Islet precursor cell (in vitro differentiated cells): ENCODE measurements around the gene TTC8.
"Not testable (repeated sequence)": the region's sequence is repeated elsewhere in the genome, so short reads cannot be mapped to it uniquely, and the experiment has no call there.

Source experiments
- DNase-seq: peaks from one replicate; pipeline ENCODE4 v3.0.0-alpha.2; 2018

The TTC8 gene

GRCh38 chr14:88825503-88825902 lies 1.1 kb downstream of the TTC8 start:
- no peak for DNase-seq

GRCh38 chr14:88829188-88829587 lies 4.7 kb downstream of the TTC8 start:
- DNase-seq: no peak

DNA sequence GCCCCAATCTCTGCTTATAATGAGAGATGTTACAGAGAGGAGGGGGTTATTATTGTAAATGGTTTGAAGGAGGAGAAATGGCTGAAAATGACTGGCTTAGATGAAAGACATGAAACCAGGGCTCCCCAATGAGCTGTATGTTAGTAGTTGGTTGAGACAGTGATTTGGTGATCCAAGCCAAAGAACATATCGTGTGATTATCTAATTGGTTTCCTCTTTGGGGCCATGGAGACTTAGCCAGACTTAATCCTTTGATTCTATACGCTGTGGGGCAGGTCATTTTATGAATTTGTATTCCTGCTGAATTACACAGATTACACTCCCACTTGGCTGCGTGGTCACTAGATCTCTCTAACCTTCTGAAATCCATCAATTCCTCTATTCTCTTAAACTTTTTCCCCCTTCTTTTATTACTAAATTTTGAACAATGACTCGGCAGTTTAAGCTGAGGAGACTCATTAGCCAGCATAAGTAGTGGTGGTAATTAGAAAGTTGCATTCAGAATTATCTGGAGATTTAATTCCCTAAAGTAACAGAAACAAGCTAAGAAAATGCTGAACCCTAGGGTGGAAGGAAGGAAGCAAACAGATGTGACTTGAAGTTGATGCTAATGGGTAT lies 5.3 kb downstream of the TTC8 start:
- DNase-seq: no peak

DNA sequence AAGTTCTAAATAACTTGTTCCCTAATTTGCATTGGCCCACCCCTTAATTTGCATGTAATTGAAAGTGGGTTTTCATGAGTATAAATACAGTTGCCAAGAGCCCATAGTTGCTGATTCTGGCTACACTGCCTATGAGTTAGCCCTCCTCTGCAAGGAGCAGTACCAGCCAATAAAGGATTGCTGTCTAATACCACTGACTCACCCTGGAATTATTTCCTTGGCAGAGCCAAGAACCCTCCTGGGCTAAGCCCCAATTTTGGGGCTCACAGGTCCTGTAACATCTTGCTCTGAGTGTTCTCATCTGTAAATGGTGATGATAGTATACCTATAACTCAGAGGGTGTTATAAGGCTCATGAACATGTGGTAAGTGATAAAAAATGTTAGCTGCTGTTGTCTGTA lies 6.8 kb downstream of the TTC8 start:
- no peak for DNase-seq

GRCh38 chr14:88834883-88835431 lies 10.5 kb downstream of the TTC8 start:
- DNase-seq: no peak

DNA sequence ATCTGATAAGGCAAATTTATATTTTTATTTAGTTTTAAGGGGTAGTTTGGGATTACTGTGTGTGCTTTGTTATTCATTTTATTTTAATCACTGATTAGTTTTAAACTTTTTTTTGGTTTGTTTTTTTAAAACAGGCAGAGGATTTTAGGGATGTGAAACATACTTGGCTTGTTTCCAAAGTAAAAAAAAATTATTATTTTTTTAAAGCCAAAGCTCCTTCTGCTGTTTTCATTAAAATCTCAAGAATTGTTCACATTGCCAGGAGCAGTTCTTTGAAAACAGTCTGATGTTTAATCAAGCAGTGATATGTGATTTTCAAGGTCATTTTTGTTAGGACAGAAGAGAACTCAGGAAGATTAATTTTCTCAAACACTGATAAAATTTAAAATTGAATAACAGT lies 11.2 kb downstream of the TTC8 start:
- DNase-seq: no peak

DNA sequence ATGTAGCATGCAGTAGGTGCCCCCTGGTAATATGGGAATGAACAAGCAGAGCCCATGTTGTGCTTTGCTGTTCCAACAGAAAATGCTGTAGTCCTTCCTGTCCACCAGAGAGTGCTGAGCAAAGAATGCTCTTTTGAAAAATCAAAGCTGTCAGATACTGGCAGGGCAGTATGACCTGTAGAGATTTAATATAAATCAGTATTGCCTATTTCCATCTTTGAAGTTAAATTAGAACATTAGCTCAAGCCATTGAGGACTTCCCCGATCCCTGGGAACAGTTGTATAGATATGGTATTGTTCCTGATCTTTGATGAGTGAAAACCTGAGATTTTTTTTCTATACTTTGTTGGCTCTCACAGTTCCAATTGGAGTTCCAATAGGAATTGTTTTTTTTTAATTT lies 13.0 kb downstream of the TTC8 start:
- DNase-seq: no peak

DNA sequence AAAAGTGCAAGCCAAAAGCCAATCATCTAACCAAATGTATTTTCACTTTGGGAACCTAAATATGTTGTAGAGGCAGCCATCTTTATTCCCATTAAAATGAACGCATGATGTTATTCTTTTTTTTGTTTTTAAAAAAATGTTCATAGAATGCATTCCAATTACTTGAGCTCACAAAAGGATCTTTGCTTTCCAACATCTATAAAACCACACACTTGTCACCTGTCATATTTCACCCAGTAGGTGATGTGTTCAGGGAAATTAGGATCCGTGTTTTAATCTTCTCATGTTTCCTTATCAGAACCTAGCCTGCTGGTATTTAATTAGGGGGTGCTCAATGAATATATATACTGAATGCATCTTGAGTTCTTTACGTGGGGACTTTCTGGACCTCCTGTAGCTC lies 13.6 kb downstream of the TTC8 start:
- DNase-seq: no peak

- DNase-seq: no peak
Measured at GRCh38 chr14:88840926-88841325, 16.5 kb downstream of the TTC8 start.

- DNase-seq: no peak
Measured at GRCh38 chr14:88841741-88842140, 17.3 kb downstream of the TTC8 start.

- DNase-seq: no peak
Measured at GRCh38 chr14:88842414-88842813, 18.0 kb downstream of the TTC8 start.

GRCh38 chr14:88844980-88845491 lies 20.6 kb downstream of the TTC8 start:
- DNase-seq: no peak

GRCh38 chr14:88848571-88848970 lies 24.1 kb downstream of the TTC8 start:
- no peak for DNase-seq

DNA sequence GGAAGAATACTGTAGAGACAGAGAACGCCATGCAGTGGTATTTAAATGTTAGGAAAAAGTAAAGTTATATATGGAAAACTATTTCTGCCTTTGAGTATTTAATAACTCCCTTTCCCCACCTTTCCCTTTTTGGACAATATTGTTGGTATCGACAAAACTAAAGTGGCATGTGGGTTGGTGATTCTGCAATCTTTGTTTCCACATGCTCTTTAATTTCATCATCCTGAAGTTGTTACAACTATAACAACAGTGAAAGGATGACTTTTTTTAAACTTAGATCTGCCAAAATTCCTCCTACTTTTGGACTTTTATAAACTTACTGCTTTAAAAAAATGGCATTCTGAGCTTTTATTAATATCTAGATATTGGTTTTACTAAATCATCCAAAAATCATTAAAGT lies 25.3 kb downstream of the TTC8 start:
- DNase-seq: no peak

GRCh38 chr14:88851587-88851986 lies 27.1 kb downstream of the TTC8 start:
- DNase-seq: no peak

DNA sequence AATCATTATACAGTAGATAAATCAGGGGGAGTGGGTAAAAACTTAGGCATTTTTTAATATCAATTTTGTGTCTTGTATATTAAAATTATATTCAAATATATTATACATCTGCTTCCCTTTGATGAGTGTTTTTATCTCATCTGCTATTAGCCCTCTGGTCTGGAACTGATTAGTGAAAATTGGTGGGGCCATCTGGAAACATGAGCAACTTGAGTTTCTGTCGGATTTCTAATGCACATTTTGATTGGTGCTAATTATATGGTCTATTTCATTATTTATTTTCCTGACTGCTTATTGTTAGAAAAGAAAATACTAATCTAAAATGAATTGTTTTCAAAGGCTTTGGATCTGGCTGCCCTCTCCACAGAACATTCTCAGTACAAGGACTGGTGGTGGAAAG lies 28.2 kb downstream of the TTC8 start:
- DNase-seq: no peak

DNA sequence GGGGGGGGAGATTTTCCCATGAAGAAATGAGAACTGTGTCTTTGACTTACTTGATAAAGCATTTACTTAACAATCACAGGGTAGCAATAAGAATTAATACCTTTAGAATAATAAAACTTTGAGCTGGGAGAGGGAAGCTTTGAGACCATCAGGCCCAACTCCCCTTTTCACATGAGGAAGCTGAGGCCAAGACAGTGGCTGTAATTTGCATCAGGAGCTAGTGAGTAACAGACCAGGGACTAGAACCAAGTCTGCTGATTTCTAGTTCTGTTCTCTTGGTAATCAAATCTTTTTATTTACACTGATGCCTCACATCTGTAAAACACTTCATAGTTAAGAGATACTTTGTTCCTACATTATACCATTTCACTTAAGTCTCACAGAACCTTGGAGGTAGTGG lies 28.7 kb downstream of the TTC8 start:
- DNase-seq: no peak

- no peak for DNase-seq
Measured at GRCh38 chr14:88856786-88857366, 32.4 kb downstream of the TTC8 start.

DNA sequence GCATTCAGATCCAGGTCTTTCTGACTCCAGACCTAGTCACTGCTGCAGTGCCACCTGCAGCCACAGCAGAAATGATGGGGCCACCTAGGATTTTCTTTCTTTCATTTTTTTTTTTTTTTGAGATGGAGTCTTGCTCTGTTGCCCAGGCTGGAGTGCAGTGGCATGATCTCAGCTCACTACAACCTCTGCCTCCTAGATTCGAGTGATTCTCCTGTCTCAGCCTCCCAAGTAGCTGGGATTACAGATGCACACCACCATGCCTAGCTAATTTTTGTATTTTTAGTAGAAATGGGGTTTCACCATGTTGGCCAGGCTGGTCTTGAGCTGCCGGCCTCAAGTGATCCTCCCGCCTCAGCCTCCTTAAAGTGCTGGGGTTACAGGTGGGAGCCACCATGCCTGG lies 33.4 kb downstream of the TTC8 start:
- not testable (repeated sequence) for DNase-seq

- DNase-seq: not testable (repeated sequence)
Measured at GRCh38 chr14:88859118-88859517, 34.7 kb downstream of the TTC8 start.

- DNase-seq: no peak
Measured at GRCh38 chr14:88863167-88863566, 38.7 kb downstream of the TTC8 start.

DNA sequence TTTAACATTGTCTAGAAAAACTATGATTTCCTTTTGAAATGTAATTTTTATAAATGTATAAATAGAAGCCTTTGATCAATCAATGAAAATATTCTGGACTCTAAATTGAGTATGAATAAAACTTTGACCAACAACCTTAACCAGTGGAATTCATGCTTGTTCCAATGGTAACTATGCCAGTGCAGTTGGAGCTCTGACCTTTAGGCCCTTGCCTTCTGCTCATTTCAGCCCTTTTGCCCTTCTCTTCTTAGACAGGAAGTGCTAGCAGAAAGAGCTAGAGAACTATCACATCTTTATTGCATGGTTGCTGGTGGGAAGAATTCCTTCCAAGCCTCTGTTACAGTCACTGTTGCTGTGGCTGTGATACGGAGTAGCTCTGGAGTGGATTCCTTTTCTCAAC lies 39.7 kb downstream of the TTC8 start:
- no peak for DNase-seq

DNA sequence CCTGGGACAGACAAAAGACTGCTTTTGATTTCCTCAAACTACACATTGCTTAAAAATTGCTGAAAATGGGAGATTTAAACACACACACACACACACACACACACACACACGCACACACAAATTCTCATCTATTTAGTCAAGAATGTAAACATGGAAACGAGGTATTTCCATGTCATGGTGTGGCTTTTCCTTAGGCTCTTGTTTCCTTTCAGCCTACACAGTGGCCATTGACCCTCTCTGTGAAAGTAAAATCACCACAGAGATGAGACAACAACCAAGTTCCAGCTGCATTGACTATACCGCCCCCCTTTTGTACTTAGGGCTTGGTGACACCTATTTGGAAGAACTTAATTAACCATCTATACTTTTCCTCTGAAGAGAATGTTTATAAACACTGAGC lies 41.9 kb downstream of the TTC8 start:
- no peak for DNase-seq

- DNase-seq: no peak
Measured at GRCh38 chr14:88868558-88869159, 44.2 kb downstream of the TTC8 start.
